ENCODE data around the gene POU6F2.

DNA sequence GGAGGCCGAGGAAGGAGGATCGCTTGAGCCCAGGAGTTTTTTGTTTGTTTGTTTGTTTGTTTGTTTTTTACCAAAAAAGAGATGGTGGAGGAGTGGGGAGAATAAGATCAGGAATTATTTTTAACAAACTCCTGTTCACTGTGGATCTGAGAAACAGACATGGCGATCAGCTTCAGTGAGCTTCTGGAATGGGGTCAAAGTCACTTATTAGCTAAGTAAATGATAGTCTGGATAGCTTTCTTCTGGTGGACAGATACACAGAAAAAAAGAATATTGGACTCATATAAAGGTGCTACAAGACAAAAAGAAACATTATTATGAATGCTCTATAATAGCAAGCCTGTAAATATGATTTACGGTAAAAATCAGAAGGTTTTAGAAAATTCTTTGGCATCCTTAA lies 85.1 kb downstream of the POU6F2 start:
- TF ChIP-seq POLR2AphosphoS5 (IDR thresholded peaks at IDR 0.05) (no peak), POLR2A (IDR thresholded peaks at IDR 0.05; ENCODE audit: low read depth) (no peak)
- TF ChIP-seq, protein P1, sequence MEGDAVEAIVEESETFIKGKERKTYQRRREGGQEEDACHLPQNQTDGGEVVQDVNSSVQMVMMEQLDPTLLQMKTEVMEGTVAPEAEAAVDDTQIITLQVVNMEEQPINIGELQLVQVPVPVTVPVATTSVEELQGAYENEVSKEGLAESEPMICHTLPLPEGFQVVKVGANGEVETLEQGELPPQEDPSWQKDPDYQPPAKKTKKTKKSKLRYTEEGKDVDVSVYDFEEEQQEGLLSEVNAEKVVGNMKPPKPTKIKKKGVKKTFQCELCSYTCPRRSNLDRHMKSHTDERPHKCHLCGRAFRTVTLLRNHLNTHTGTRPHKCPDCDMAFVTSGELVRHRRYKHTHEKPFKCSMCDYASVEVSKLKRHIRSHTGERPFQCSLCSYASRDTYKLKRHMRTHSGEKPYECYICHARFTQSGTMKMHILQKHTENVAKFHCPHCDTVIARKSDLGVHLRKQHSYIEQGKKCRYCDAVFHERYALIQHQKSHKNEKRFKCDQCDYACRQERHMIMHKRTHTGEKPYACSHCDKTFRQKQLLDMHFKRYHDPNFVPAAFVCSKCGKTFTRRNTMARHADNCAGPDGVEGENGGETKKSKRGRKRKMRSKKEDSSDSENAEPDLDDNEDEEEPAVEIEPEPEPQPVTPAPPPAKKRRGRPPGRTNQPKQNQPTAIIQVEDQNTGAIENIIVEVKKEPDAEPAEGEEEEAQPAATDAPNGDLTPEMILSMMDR (IDR thresholded peaks at IDR 0.05) = no peak
